Fibroblast of lung (primary cell): ENCODE measurements around the gene PCSK7. TPM values are rescaled to one million over a fixed set of nuclear protein-coding genes. Genes with fewer than 3 reads are reported as not detected.

ENCODE experiments used
- DNase-seq, 2 donors: peaks; one replicate each; pipeline versions ENCODE4 v3.0.0 to v3.0.0-alpha.2; 2010; ENCODE audit warnings: low read depth in 2 of 2
- H2AFZ ChIP-seq: 2 replicates; pipeline ENCODE4 v1.5.1; 2012; ENCODE audit warnings: low read length, control low read depth, inconsistent platforms
- H3K27ac ChIP-seq: 2 replicates; pipeline ENCODE4 v1.5.1; 2011; ENCODE audit warnings: low read length, control low read depth; ENCODE audit not compliant: insufficient read depth
- H3K27me3 ChIP-seq: 2 replicates; pipeline ENCODE4 v1.5.1; 2011; ENCODE audit warnings: mild to moderate bottlenecking, low read length; ENCODE audit not compliant: control insufficient read depth, insufficient read depth
- H3K36me3 ChIP-seq: 2 replicates; pipeline ENCODE4 v1.5.1; 2011; ENCODE audit warnings: low read length; ENCODE audit not compliant: control insufficient read depth, insufficient read depth
- H3K4me1 ChIP-seq: 2 replicates; pipeline ENCODE4 v1.5.1; 2011; ENCODE audit warnings: low read length; ENCODE audit not compliant: control insufficient read depth, insufficient read depth; ENCODE audit errors: extremely low read depth
- H3K4me2 ChIP-seq: 2 replicates; pipeline ENCODE4 v1.5.1; 2011; ENCODE audit warnings: low read length, control low read depth; ENCODE audit not compliant: insufficient read depth; ENCODE audit errors: extremely low read depth
- H3K4me3 ChIP-seq, 4 experiments: fragments of 200-600 bp in 1 of 4; sonication (generic) in 1 of 4; replicated peaks in 1 of 4; 2 replicates each; pipeline ENCODE4 v1.5.1; 2011 to 2016; ENCODE audit warnings: low read length in 4 of 4, low read depth in 3 of 4, mild to moderate bottlenecking in 3 of 4, control low read depth in 2 of 4, inconsistent platforms in 1 of 4, mixed read lengths in 1 of 4; ENCODE audit not compliant: insufficient read depth in 1 of 4; ENCODE audit errors: control extremely low read depth in 1 of 4
- H3K79me2 ChIP-seq: 2 replicates; pipeline ENCODE4 v1.5.1; 2012; ENCODE audit warnings: mild to moderate bottlenecking, low read length, inconsistent platforms; ENCODE audit not compliant: control insufficient read depth, insufficient read depth
- H3K9ac ChIP-seq: 2 replicates; pipeline ENCODE4 v1.5.1; 2011; ENCODE audit warnings: mild to moderate bottlenecking, low read length, control low read depth; ENCODE audit not compliant: insufficient read depth
- H3K9me3 ChIP-seq: 2 replicates; pipeline ENCODE4 v1.5.1; 2012; ENCODE audit warnings: low read depth, low read length; ENCODE audit not compliant: control insufficient read depth, insufficient read depth
- H4K20me1 ChIP-seq: 2 replicates; pipeline ENCODE4 v1.5.1; 2011; ENCODE audit warnings: low read length; ENCODE audit not compliant: control insufficient read depth, insufficient read depth; ENCODE audit errors: extremely low read depth
- CTCF ChIP-seq, 2 donors: IDR thresholded peaks in 1 of 2; conservative IDR thresholded peaks in 1 of 2; 1 replicate in 1 of 2; 2 replicates in 1 of 2; pipeline ENCODE4 v1.5.1; 2011 to 2012; ENCODE audit warnings: low read length in 2 of 2, control low read depth in 1 of 2, inconsistent platforms in 1 of 2, low read depth in 1 of 2, mild to moderate bottlenecking in 1 of 2
- EZH2 ChIP-seq: IDR thresholded peaks from 2 replicates; pipeline ENCODE4 v1.5.1; 2012; ENCODE audit warnings: low read length, control low read depth, mild to moderate bottlenecking; ENCODE audit errors: missing control alignments
- polyA plus RNA-seq, 2 donors: library from polyadenylated mRNA; depleted of rRNA in 1 of 2; stranded (reverse) in 1 of 2; unstranded in 1 of 2; fragments of >200 nt; gene quantifications; 2 replicates each; pipeline ENCODE4 v1.2.1, GENCODE V29; 2011 to 2012; ENCODE audit warnings: missing spikeins in 1 of 2
- total RNA-seq: library from RNA; depleted of rRNA; stranded (reverse); fragments of >200 nt; gene quantifications from 2 replicates; pipeline ENCODE4 v1.2.1, GENCODE V29; 2014

Gene PCSK7
- total and polyA plus RNA-seq, 2 donors (not counting 1 experiment from before 2014, with no cell fraction given): 26.8 to 38.3 TPM

- H3K4me3 ChIP-seq: no peak overlapping the region
- no peaks in the 10 kb centered on the region for H3K27me3 ChIP-seq
- TF ChIP-seq CTCF (conservative IDR thresholded peaks at IDR 0.05 in 1 of 2, IDR thresholded peaks at IDR 0.05 in 1 of 2; ENCODE audit: low read depth in 1 of 2, low read length in 2 of 2) (no peak), EZH2 (no peak)
- no peak overlapping the region for H3K9ac ChIP-seq
- H3K79me2 ChIP-seq: no peaks in the 10 kb centered on the region
- H3K9me3 ChIP-seq: no peaks in the 10 kb centered on the region
- no peak overlapping the region for H3K4me2 ChIP-seq
- no peaks in the 10 kb centered on the region for H3K4me1 ChIP-seq
- H4K20me1 ChIP-seq: no peaks in the 10 kb centered on the region
- DNase-seq: no peak
- H3K27ac ChIP-seq: no peak overlapping the region
- no peak overlapping the region for H2AFZ ChIP-seq
- peaks cover 23% of the 10 kb centered on the region for H3K36me3 ChIP-seq
These were observed 42.5 kb downstream of the PCSK7 start for GRCh38 chr11:117189191-117189940.

GRCh38 chr11:117188620-117189081, 43.2 kb downstream of the PCSK7 start:
- no peak for DNase-seq
- H3K79me2 ChIP-seq: no peaks in the 10 kb centered on the region
- peaks cover 23% of the 10 kb centered on the region for H3K36me3 ChIP-seq
- no peak overlapping the region for H3K9ac ChIP-seq
- H3K4me2 ChIP-seq: no peak overlapping the region
- H3K4me3 ChIP-seq: no peak overlapping the region
- no peaks in the 10 kb centered on the region for H4K20me1 ChIP-seq
- no peaks in the 10 kb centered on the region for H3K9me3 ChIP-seq
- H2AFZ ChIP-seq: no peak overlapping the region
- no peak for TF ChIP-seq CTCF (conservative IDR thresholded peaks at IDR 0.05 in 1 of 2, IDR thresholded peaks at IDR 0.05 in 1 of 2; ENCODE audit: low read depth in 1 of 2, low read length in 2 of 2)
- TF ChIP-seq EZH2: no peak
- no peak overlapping the region for H3K27ac ChIP-seq
- no peaks in the 10 kb centered on the region for H3K4me1 ChIP-seq
- H3K27me3 ChIP-seq: no peaks in the 10 kb centered on the region

GRCh38 chr11:117187799-117188481, 43.9 kb downstream of the PCSK7 start:
- Histone ChIP-seq H3K4me1 (no peaks in the 10 kb centered on the region), H2AFZ (no peak overlapping the region), H3K27ac (no peak overlapping the region), H3K9me3 (no peaks in the 10 kb centered on the region), H4K20me1 (no peaks in the 10 kb centered on the region), H3K36me3 (peaks cover 23% of the 10 kb centered on the region), H3K79me2 (no peaks in the 10 kb centered on the region), H3K27me3 (no peaks in the 10 kb centered on the region), H3K4me3 (no peak overlapping the region), H3K9ac (no peak overlapping the region), H3K4me2 (no peak overlapping the region)
- TF ChIP-seq EZH2 (no peak), CTCF (conservative IDR thresholded peaks at IDR 0.05 in 1 of 2, IDR thresholded peaks at IDR 0.05 in 1 of 2; ENCODE audit: low read depth in 1 of 2, low read length in 2 of 2) (no peak)
- DNase-seq: no peak
